Measurements from ENCODE around the gene IFITM1.

- TF ChIP-seq POLR2A (IDR thresholded peaks at IDR 0.05) (no peak), POLR2AphosphoS5 (IDR thresholded peaks at IDR 0.05) (no peak), CTCF (IDR thresholded peaks at IDR 0.05 in 8 of 11, conservative IDR thresholded peaks at IDR 0.05 in 3 of 11) (no peak)
These were observed 20.5 kb upstream of the IFITM1 start for GRCh38 chr11:293271-293851.
